MM.1S (cell line): ENCODE results near the gene PATJ.

Experiments used
- DNase-seq: peaks from one replicate; pipeline ENCODE4 v3.0.0-alpha.2; 2015
- H2AFZ ChIP-seq: fragments of 300-600 bp; sonication (generic); 2 replicates; pipeline ENCODE4 v1.6.0; 2016; ENCODE audit warnings: antibody characterized with exemption, low read length
- H3F3A ChIP-seq: fragments of 300-600 bp; sonication (generic); 2 replicates; pipeline ENCODE4 v1.6.1; 2016; ENCODE audit warnings: mild to moderate bottlenecking, antibody characterized with exemption, low read length, moderate library complexity, mixed read lengths; ENCODE audit not compliant: insufficient read depth
- H3K27ac ChIP-seq: fragments of 300-600 bp; sonication (generic); 2 replicates; pipeline ENCODE4 v1.5.1; 2016; ENCODE audit warnings: mild to moderate bottlenecking, low read length
- H3K27me3 ChIP-seq: fragments of 300-600 bp; sonication (generic); replicated peaks from 2 replicates; pipeline ENCODE4 v1.6.0; 2016; ENCODE audit warnings: low read length; ENCODE audit not compliant: insufficient read depth
- H3K36me3 ChIP-seq: fragments of 300-600 bp; sonication (generic); replicated peaks from 2 replicates; pipeline ENCODE4 v1.6.1; 2016; ENCODE audit warnings: mild to moderate bottlenecking, low read length, mixed read lengths; ENCODE audit not compliant: insufficient read depth
- H3K4me1 ChIP-seq: fragments of 300-600 bp; sonication (generic); 2 replicates; pipeline ENCODE4 v1.6.1; 2016; ENCODE audit warnings: low read length, mixed read lengths
- H3K4me2 ChIP-seq: fragments of 300-600 bp; sonication (generic); 2 replicates; pipeline ENCODE4 v1.6.0; 2016; ENCODE audit warnings: low read depth, low read length
- H3K4me3 ChIP-seq: fragments of 300-600 bp; sonication (generic); 2 replicates; pipeline ENCODE4 v1.5.1; 2016; ENCODE audit warnings: low read length, mixed read lengths
- H3K79me2 ChIP-seq: fragments of 300-600 bp; sonication (generic); 2 replicates; pipeline ENCODE4 v1.6.1; 2016; ENCODE audit warnings: mixed run types, low read length, mixed read lengths
- H3K9ac ChIP-seq: fragments of 300-600 bp; sonication (generic); 2 replicates; pipeline ENCODE4 v1.6.1; 2016; ENCODE audit warnings: low read length, mixed read lengths
- H3K9me2 ChIP-seq: fragments of 300-600 bp; sonication (generic); replicated peaks from 2 replicates; pipeline ENCODE4 v1.6.1; 2016; ENCODE audit warnings: mild to moderate bottlenecking, low read length, mixed read lengths; ENCODE audit not compliant: insufficient read depth
- H3K9me3 ChIP-seq: fragments of 300-600 bp; sonication (generic); replicated peaks from 2 replicates; pipeline ENCODE4 v1.6.1; 2016; ENCODE audit warnings: mild to moderate bottlenecking, low read length, mixed read lengths; ENCODE audit not compliant: insufficient read depth
- H4K20me1 ChIP-seq: fragments of 300-600 bp; sonication (generic); 2 replicates; pipeline ENCODE4 v1.6.1; 2016; ENCODE audit warnings: mild to moderate bottlenecking, low read length, moderate library complexity, mixed read lengths; ENCODE audit not compliant: insufficient read depth
- EZH2 ChIP-seq: fragments of 300-600 bp; sonication (generic); optimal IDR thresholded peaks from 2 replicates; pipeline ENCODE3; 2017; ENCODE audit warnings: low read depth, mild to moderate bottlenecking, antibody characterized with exemption, low read length, mixed read lengths
- EZH2phosphoT487 ChIP-seq: fragments of 300-600 bp; sonication (generic); IDR thresholded peaks from 2 replicates; pipeline ENCODE4 v1.6.1; 2018; ENCODE audit warnings: antibody characterized with exemption, low read length
- TF ChIP-seq, protein P1 (sequence below): fragments of 300-600 bp; sonication (generic); IDR thresholded peaks from 2 replicates; pipeline ENCODE4 v1.5.1; 2016; ENCODE audit warnings: antibody characterized with exemption, low read length, mixed read lengths

PATJ gene

DNA sequence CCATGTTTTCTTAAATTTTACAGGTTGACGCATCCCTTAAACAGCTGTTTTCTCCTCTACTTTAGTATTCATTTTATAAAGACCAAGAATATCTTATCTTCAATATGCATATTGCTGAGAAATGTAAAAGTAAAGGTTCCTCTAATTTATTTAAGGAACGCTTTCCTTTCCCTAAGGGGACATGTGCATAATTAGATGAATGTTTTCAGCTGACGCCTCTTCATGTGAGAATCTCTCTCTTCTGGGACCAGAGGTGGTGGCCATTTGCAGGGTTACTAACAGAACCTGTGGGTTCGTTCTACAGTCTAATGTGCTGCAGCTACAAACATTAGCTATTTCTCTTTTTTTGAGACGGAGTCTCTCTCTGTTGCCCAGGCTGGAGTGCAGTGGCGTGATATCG is 304.6 kb downstream of the PATJ start:
- no peak overlapping the region for H2AFZ ChIP-seq

DNA sequence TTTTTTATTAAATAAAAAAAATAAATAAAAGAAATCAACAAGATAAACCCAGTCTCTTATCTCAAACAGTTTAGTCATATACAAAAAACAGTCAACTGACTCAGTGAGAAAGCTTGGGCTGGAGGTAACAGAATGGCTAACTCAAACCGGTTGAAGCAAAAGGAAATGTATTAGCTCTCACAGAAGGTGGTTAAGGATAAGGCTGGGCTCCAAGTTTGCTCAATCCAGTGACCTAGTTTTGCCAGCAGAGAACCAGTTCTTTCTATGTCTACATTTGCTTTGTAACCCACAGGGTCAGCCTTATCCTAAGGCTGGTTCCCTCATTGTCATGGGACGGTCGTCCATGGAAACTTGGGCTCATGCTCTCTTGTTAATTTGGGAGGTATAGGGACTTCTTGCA is 307.9 kb downstream of the PATJ start:
- H3K4me3 ChIP-seq = no peak overlapping the region
- no peaks in the 10 kb centered on the region for H3K9me2 ChIP-seq
- TF ChIP-seq, protein P1, sequence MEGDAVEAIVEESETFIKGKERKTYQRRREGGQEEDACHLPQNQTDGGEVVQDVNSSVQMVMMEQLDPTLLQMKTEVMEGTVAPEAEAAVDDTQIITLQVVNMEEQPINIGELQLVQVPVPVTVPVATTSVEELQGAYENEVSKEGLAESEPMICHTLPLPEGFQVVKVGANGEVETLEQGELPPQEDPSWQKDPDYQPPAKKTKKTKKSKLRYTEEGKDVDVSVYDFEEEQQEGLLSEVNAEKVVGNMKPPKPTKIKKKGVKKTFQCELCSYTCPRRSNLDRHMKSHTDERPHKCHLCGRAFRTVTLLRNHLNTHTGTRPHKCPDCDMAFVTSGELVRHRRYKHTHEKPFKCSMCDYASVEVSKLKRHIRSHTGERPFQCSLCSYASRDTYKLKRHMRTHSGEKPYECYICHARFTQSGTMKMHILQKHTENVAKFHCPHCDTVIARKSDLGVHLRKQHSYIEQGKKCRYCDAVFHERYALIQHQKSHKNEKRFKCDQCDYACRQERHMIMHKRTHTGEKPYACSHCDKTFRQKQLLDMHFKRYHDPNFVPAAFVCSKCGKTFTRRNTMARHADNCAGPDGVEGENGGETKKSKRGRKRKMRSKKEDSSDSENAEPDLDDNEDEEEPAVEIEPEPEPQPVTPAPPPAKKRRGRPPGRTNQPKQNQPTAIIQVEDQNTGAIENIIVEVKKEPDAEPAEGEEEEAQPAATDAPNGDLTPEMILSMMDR = no peak
- no peak overlapping the region for H3K4me2 ChIP-seq
- no peak for DNase-seq
- H3K27ac ChIP-seq = no peak overlapping the region
- H3K4me1 ChIP-seq = no peaks in the 10 kb centered on the region
- no peak overlapping the region for H2AFZ ChIP-seq
- no peaks in the 10 kb centered on the region for H3K36me3 ChIP-seq
- no peaks in the 10 kb centered on the region for H3K27me3 ChIP-seq
- H3K9ac ChIP-seq = no peak overlapping the region
- no peaks in the 10 kb centered on the region for H4K20me1 ChIP-seq
- H3K9me3 ChIP-seq = no peaks in the 10 kb centered on the region
- H3K79me2 ChIP-seq = no peaks in the 10 kb centered on the region
- H3F3A ChIP-seq = no peaks in the 10 kb centered on the region

More for the DNA sequence above, 304.6 kb downstream of the PATJ start:
- Histone ChIP-seq H3K27me3 (no peaks in the 10 kb centered on the region), H3K9me2 (no peaks in the 10 kb centered on the region), H3K9me3 (no peaks in the 10 kb centered on the region), H3F3A (no peaks in the 10 kb centered on the region), H3K4me2 (no peak overlapping the region), H3K36me3 (no peaks in the 10 kb centered on the region), H3K27ac (no peak overlapping the region), H4K20me1 (no peaks in the 10 kb centered on the region), H3K4me1 (no peaks in the 10 kb centered on the region), H3K9ac (no peak overlapping the region), H3K79me2 (no peaks in the 10 kb centered on the region), H3K4me3 (no peak overlapping the region)
- TF ChIP-seq EZH2phosphoT487 (no peak), EZH2 (no peak)
- TF ChIP-seq, protein P1 = no peak
- DNase-seq = no peak

DNA sequence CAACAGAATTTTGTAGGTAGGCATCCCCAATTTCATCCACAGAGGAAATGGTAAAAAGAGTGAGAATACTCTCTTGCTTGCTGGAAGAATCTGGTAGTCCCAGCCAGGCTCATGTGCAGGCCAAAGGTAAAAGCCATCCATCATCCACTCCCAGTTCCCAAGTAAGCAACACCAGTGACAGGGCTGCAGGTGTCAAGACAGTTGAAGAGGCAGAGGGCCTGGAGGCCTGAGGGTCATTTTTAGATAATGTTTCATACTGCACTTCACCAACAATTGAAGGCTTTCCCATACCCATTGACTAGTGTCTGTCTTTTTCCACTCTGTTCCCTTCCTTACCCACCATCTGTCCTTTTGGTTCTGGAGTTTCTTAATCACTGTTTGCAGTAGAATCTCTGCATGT is 310.7 kb downstream of the PATJ start:
- no peaks in the 10 kb centered on the region for H3K27me3 ChIP-seq
- no peak overlapping the region for H3K9ac ChIP-seq
- no peak for DNase-seq
- H3K4me3 ChIP-seq = no peak overlapping the region
- H3K4me2 ChIP-seq = no peak overlapping the region
- H3K9me3 ChIP-seq = no peaks in the 10 kb centered on the region
- no peak for TF ChIP-seq EZH2
- TF ChIP-seq, protein P1 = no peak
- no peak for TF ChIP-seq EZH2phosphoT487
- no peak overlapping the region for H3K27ac ChIP-seq
- H3K79me2 ChIP-seq = no peaks in the 10 kb centered on the region
- no peaks in the 10 kb centered on the region for H3K36me3 ChIP-seq
- no peak overlapping the region for H2AFZ ChIP-seq
- H4K20me1 ChIP-seq = no peaks in the 10 kb centered on the region
- H3K9me2 ChIP-seq = no peaks in the 10 kb centered on the region
- H3K4me1 ChIP-seq = no peaks in the 10 kb centered on the region
- no peaks in the 10 kb centered on the region for H3F3A ChIP-seq
